Neuronal stem cell (in vitro differentiated cells): ENCODE results near the gene TEX11.
A peak's percentile ranks its signal among the peaks of the same experiment; 100 is the strongest.

Experiments
- DNase-seq: peaks from one replicate; pipeline ENCODE4 v3.0.0-alpha.2; 2013; ENCODE audit warnings: low spot score
- H2AFZ ChIP-seq: one replicate; pipeline ENCODE4 v1.6.1; 2013; ENCODE audit warnings: mild to moderate bottlenecking, low read length, inconsistent platforms
- H2AK5ac ChIP-seq: 2 replicates; pipeline ENCODE4 v1.6.1; 2013; ENCODE audit warnings: low read depth, mild to moderate bottlenecking, inconsistent platforms, low read length, moderate library complexity, mixed read lengths
- H2BK120ac ChIP-seq: 2 replicates; pipeline ENCODE4 v1.6.1; 2013; ENCODE audit warnings: low read depth, mild to moderate bottlenecking, inconsistent platforms, low read length, moderate library complexity, mixed read lengths
- H2BK12ac ChIP-seq: one replicate; pipeline ENCODE4 v1.6.1; 2013; ENCODE audit warnings: low read length, inconsistent platforms
- H2BK15ac ChIP-seq: 2 replicates; pipeline ENCODE4 v1.6.1; 2013; ENCODE audit warnings: mild to moderate bottlenecking, low read length, inconsistent platforms, mixed read lengths
- H2BK5ac ChIP-seq: one replicate; pipeline ENCODE4 v1.6.1; 2013; ENCODE audit warnings: inconsistent platforms, mild to moderate bottlenecking, low read length, moderate library complexity
- H3K14ac ChIP-seq: one replicate; pipeline ENCODE4 v1.6.1; 2013; ENCODE audit warnings: low read length, inconsistent platforms
- H3K18ac ChIP-seq: 2 replicates; pipeline ENCODE4 v1.6.1; 2013; ENCODE audit warnings: low read length, inconsistent platforms
- H3K23ac ChIP-seq: 2 replicates; pipeline ENCODE4 v1.6.1; 2013; ENCODE audit warnings: low read depth, mild to moderate bottlenecking, mixed read lengths, low read length, inconsistent platforms; ENCODE audit not compliant: poor library complexity
- H3K27ac ChIP-seq: replicated peaks from 3 replicates; pipeline ENCODE4 v1.5.1; 2013; ENCODE audit warnings: low read length, inconsistent platforms
- H3K27me3 ChIP-seq, 3 experiments: 2 replicates each; pipeline ENCODE4 v1.6.1; 2013; ENCODE audit warnings: low read length in 3 of 3, mild to moderate bottlenecking in 2 of 3, inconsistent platforms in 1 of 3, low read depth in 1 of 3, mixed read lengths in 1 of 3, moderate library complexity in 1 of 3; ENCODE audit not compliant: control insufficient read depth in 3 of 3, insufficient read depth in 3 of 3
- H3K36me3 ChIP-seq, 2 donors: replicated peaks in 1 of 2; 2 replicates each; pipeline ENCODE4 v1.6.1; 2013; ENCODE audit warnings: low read length in 2 of 2; ENCODE audit not compliant: control insufficient read depth in 2 of 2, insufficient read depth in 2 of 2
- H3K4ac ChIP-seq: 2 replicates; pipeline ENCODE4 v1.6.1; 2013; ENCODE audit warnings: inconsistent platforms, mild to moderate bottlenecking, low read length, moderate library complexity
- H3K4me1 ChIP-seq, 2 donors: 1 replicate in 1 of 2; 2 replicates in 1 of 2; pipeline ENCODE4 v1.6.1; 2013; ENCODE audit warnings: low read length in 2 of 2, low read depth in 1 of 2; ENCODE audit not compliant: control insufficient read depth in 2 of 2, insufficient read depth in 1 of 2
- H3K4me2 ChIP-seq: one replicate; pipeline ENCODE4 v1.6.1; 2013; ENCODE audit warnings: mild to moderate bottlenecking, low read length, inconsistent platforms; ENCODE audit not compliant: insufficient read depth, poor library complexity, severe bottlenecking
- H3K4me3 ChIP-seq, 2 donors: 2 replicates each; pipeline ENCODE4 v1.5.1; 2013; ENCODE audit warnings: low read length in 2 of 2, mild to moderate bottlenecking in 2 of 2, inconsistent platforms in 1 of 2, moderate library complexity in 1 of 2
- H3K79me1 ChIP-seq: one replicate; pipeline ENCODE4 v1.6.1; 2013; ENCODE audit warnings: low read depth, mild to moderate bottlenecking, inconsistent platforms, low read length, moderate library complexity
- H3K9ac ChIP-seq: one replicate; pipeline ENCODE4 v1.6.1; 2013; ENCODE audit warnings: mild to moderate bottlenecking, low read depth, low read length, inconsistent platforms; ENCODE audit not compliant: poor library complexity
- H3K9me3 ChIP-seq, 2 donors: replicated peaks in 1 of 2; 2 replicates each; pipeline versions ENCODE3 to v1.6.1; 2013; ENCODE audit warnings: low read length in 2 of 2, mild to moderate bottlenecking in 2 of 2, inconsistent platforms in 1 of 2, low read depth in 1 of 2, mixed read lengths in 1 of 2, moderate library complexity in 1 of 2; ENCODE audit not compliant: control insufficient read depth in 2 of 2, insufficient read depth in 1 of 2
- H4K8ac ChIP-seq: one replicate; pipeline ENCODE4 v1.6.1; 2013; ENCODE audit warnings: low read depth, mild to moderate bottlenecking, inconsistent platforms, low read length, moderate library complexity
- H4K91ac ChIP-seq: one replicate; pipeline ENCODE4 v1.6.1; 2013; ENCODE audit warnings: low read length, low read depth, mild to moderate bottlenecking, inconsistent platforms; ENCODE audit not compliant: poor library complexity
- WGBS, 2 donors: extraction: QIAGEN DNeasy Blood & Tissue Kit; methylation state at CpG; one replicate each; pipeline ENCODE4 v1.1.7; 2013; ENCODE audit warnings: missing lambda C conversion rate in 2 of 2, mixed read lengths in 1 of 2; ENCODE audit not compliant: insufficient read length in 2 of 2, insufficient replicate concordance in 1 of 2; ENCODE audit errors: extremely low coverage in 2 of 2; 5-methylcytosine and 5-hydroxymethylcytosine counted together

TEX11 gene

GRCh38 chrX:70769659-70770227 lies 138.8 kb downstream of the TEX11 start:
- Histone ChIP-seq H3K79me1 (no peaks in the 10 kb centered on the region), H3K23ac (no peak overlapping the region), H2AFZ (no peak overlapping the region), H3K4me3 (no peak overlapping the region), H2BK120ac (no peak overlapping the region), H3K14ac (no peak overlapping the region), H2BK12ac (no peak overlapping the region), H3K27ac (no peak overlapping the region), H3K4me2 (no peak overlapping the region), H2BK15ac (no peak overlapping the region), H4K8ac (no peak overlapping the region), H4K91ac (no peak overlapping the region), H3K27me3 (peaks cover 0 to 3% (median 0%) of the 10 kb centered on the region in 3 experiments), H3K36me3 (no peaks in the 10 kb centered on the region), H3K9me3 (no peaks in the 10 kb centered on the region), H3K4me1 (no peaks in the 10 kb centered on the region), H3K9ac (no peak overlapping the region), H2AK5ac (no peak overlapping the region), H2BK5ac (no peak overlapping the region), H3K4ac (no peak overlapping the region), H3K18ac (no peak overlapping the region)
- DNase-seq = no peak
- no CpG with 5 or more reads among the region's 3 CpGs for WGBS, 2 donors

GRCh38 chrX:70762285-70762684 lies 146.2 kb downstream of the TEX11 start:
- Histone ChIP-seq H3K23ac (no peak overlapping the region), H3K4me1 (no peaks in the 10 kb centered on the region), H3K4me2 (no peak overlapping the region), H3K4me3 (no peak overlapping the region), H3K27me3 (no peaks in the 10 kb centered on the region), H3K36me3 (no peaks in the 10 kb centered on the region), H3K79me1 (no peaks in the 10 kb centered on the region), H2BK5ac (no peak overlapping the region), H4K91ac (no peak overlapping the region), H2BK12ac (no peak overlapping the region), H3K9ac (no peak overlapping the region), H3K27ac (no peak overlapping the region), H2AFZ (no peak overlapping the region), H3K14ac (no peak overlapping the region), H2AK5ac (no peak overlapping the region), H3K9me3 (no peaks in the 10 kb centered on the region), H4K8ac (no peak overlapping the region), H3K18ac (no peak overlapping the region), H2BK120ac (no peak overlapping the region), H3K4ac (no peak overlapping the region), H2BK15ac (no peak overlapping the region)
- WGBS, 2 donors = no CpG with 5 or more reads among the region's 10 CpGs
- no peak for DNase-seq

- Histone ChIP-seq H4K8ac (no peak overlapping the region), H2AK5ac (no peak overlapping the region), H3K14ac (peak overlapping the region; percentile 21), H3K27me3 (no peaks in the 10 kb centered on the region), H3K9me3 (no peaks in the 10 kb centered on the region), H3K4ac (no peak overlapping the region), H4K91ac (no peak overlapping the region), H3K4me1 (no peaks in the 10 kb centered on the region), H2BK5ac (no peak overlapping the region), H3K4me2 (no peak overlapping the region), H3K27ac (no peak overlapping the region), H3K23ac (no peak overlapping the region), H3K9ac (no peak overlapping the region), H3K79me1 (no peaks in the 10 kb centered on the region), H2BK15ac (no peak overlapping the region), H2AFZ (peak overlapping the region; percentile 17), H2BK12ac (no peak overlapping the region), H3K4me3 (no peak overlapping the region), H3K18ac (no peak overlapping the region), H3K36me3 (no peaks in the 10 kb centered on the region), H2BK120ac (no peak overlapping the region)
- no CpG with 5 or more reads among the region's 12 CpGs for WGBS, 2 donors
- DNase-seq = no peak
Measured at GRCh38 chrX:70755850-70756249, 152.7 kb downstream of the TEX11 start.

GRCh38 chrX:70754169-70754848 lies 154.2 kb downstream of the TEX11 start:
- Histone ChIP-seq H3K27ac (no peak overlapping the region), H3K23ac (no peak overlapping the region), H2AFZ (no peak overlapping the region), H2BK12ac (no peak overlapping the region), H2BK15ac (no peak overlapping the region), H3K4ac (no peak overlapping the region), H3K9me3 (no peaks in the 10 kb centered on the region), H3K36me3 (no peaks in the 10 kb centered on the region), H4K8ac (no peak overlapping the region), H3K4me1 (no peaks in the 10 kb centered on the region), H3K27me3 (no peaks in the 10 kb centered on the region), H3K79me1 (no peaks in the 10 kb centered on the region), H3K14ac (no peak overlapping the region), H2BK120ac (no peak overlapping the region), H4K91ac (no peak overlapping the region), H2AK5ac (no peak overlapping the region), H3K4me3 (no peak overlapping the region), H3K4me2 (no peak overlapping the region), H3K9ac (no peak overlapping the region), H2BK5ac (no peak overlapping the region), H3K18ac (no peak overlapping the region)
- DNase-seq = no peak
- no CpG with 5 or more reads among the region's 2 CpGs for WGBS, 2 donors
